GM19463 (cell line): ENCODE data around the gene KLHL26.
A peak's percentile ranks its signal among the peaks of the same experiment; 100 is the strongest.

Experiments used
- ATAC-seq: cut with Tn5 transposase; IDR thresholded peaks from one replicate; pipeline ENCODE4 v1.9.1; 2021; ENCODE audit warnings: mild to moderate bottlenecking, moderate library complexity; ENCODE audit not compliant: unreplicated experiment

Gene KLHL26

GRCh38 chr19:18612772-18613588 lies 23.8 kb upstream of the KLHL26 start, which contains the start of gene TMEM59L:
TMEM59L (plus strand) TSS chr19:18612870; CDS start chr19:18612959, 89 bp downstream.
- ATAC-seq = no peak

- ATAC-seq = no peak
These were observed 23.1 kb upstream of the KLHL26 start for GRCh38 chr19:18613589-18614234.

- ATAC-seq = no peak
These were observed 20.8 kb upstream of the KLHL26 start for GRCh38 chr19:18616023-18616422.

GRCh38 chr19:18617562-18617961 lies 19.3 kb upstream of the KLHL26 start:
- ATAC-seq = no peak

- ATAC-seq = no peak
These were observed 18.6 kb upstream of the KLHL26 start for GRCh38 chr19:18618236-18618635.

- ATAC-seq = no peak
These were observed 16.5 kb upstream of the KLHL26 start for GRCh38 chr19:18620311-18620710.

GRCh38 chr19:18620902-18621301 lies 15.9 kb upstream of the KLHL26 start:
- ATAC-seq = no peak

GRCh38 chr19:18626906-18627305 lies 9.9 kb upstream of the KLHL26 start:
- ATAC-seq = no peak

- no peak for ATAC-seq
These were observed 7.4 kb upstream of the KLHL26 start for GRCh38 chr19:18629166-18630088.

GRCh38 chr19:18633321-18633720 lies 3.5 kb upstream of the KLHL26 start:
- ATAC-seq = no peak

- no peak for ATAC-seq
These were observed 2.1 kb upstream of the KLHL26 start for GRCh38 chr19:18634612-18635297.

- ATAC-seq = no peak
These were observed 1.0 kb upstream of the KLHL26 start for GRCh38 chr19:18635831-18636182.

- peak; percentile 89 for ATAC-seq
These were observed 452 bp upstream of the KLHL26 start for GRCh38 chr19:18636183-18636968.

- ATAC-seq = no peak
These were observed 1.1 kb downstream of the KLHL26 start for GRCh38 chr19:18637673-18638630.

GRCh38 chr19:18639706-18640243 lies 2.9 kb downstream of the KLHL26 start:
- no peak for ATAC-seq

GRCh38 chr19:18644196-18645034 lies 7.6 kb downstream of the KLHL26 start:
- ATAC-seq = no peak

GRCh38 chr19:18645035-18645511 lies 8.2 kb downstream of the KLHL26 start:
- no peak for ATAC-seq
